B cell (primary cell): ENCODE measurements around the gene NTN4. TPM values are rescaled to one million over a fixed set of nuclear protein-coding genes. Genes with fewer than 3 reads are reported as not detected.
"Not testable (repeated sequence)": the region's sequence is repeated elsewhere in the genome, so short reads cannot be mapped to it uniquely, and the experiment has no call there.

Source experiments
- ATAC-seq: fragments of 200-7000 bp; cut with Tn5 transposase; one replicate; pipeline ENCODE4 v1.10.0; 2021; ENCODE audit warnings: low read depth, mild to moderate bottlenecking, moderate number of reproducible peaks, moderate library complexity
- CTCF ChIA-PET: fragments of 350-600 bp; sonication (Branson Sonifier 250); formaldehyde crosslinking; loops from one replicate; lab custom pipeline; 2021; ENCODE audit warnings: antibody characterized with exemption, inconsistent platforms; lab: Charles Lee
- POLR2A ChIA-PET: fragments of 350-600 bp; sonication (Branson Sonifier 250); formaldehyde crosslinking; loops from one replicate; lab custom pipeline; 2021; ENCODE audit warnings: antibody characterized with exemption; lab: Charles Lee
- DNase-seq: peaks from one replicate; pipeline ENCODE4 v3.0.0; 2013
- H2AFZ ChIP-seq: 2 replicates; pipeline ENCODE4 v1.6.1; 2012; ENCODE audit warnings: mild to moderate bottlenecking, low read depth, low read length; ENCODE audit not compliant: insufficient read depth, poor library complexity, severe bottlenecking
- H3K27ac ChIP-seq, 2 donors: 1 replicate in 1 of 2; 2 replicates in 1 of 2; pipeline ENCODE4 v1.5.1; 2012 to 2013; ENCODE audit warnings: low read length in 2 of 2, mild to moderate bottlenecking in 2 of 2, moderate library complexity in 1 of 2
- H3K27me3 ChIP-seq, 4 experiments: fragments of 200-600 bp in 1 of 4; sonication (generic) in 1 of 4; replicated peaks in 1 of 4; 1 replicate in 2 of 4; 2 replicates in 2 of 4; pipeline versions ENCODE4 v1.6.1 to v1.7.0; 2013 to 2016; ENCODE audit warnings: low read length in 3 of 4, mild to moderate bottlenecking in 2 of 4, mixed read lengths in 1 of 4, moderate library complexity in 1 of 4; ENCODE audit not compliant: insufficient read depth in 4 of 4, control insufficient read depth in 3 of 4; ENCODE audit errors: control extremely low read depth in 1 of 4
- H3K36me3 ChIP-seq, 2 experiments: replicated peaks in 1 of 2; 1 replicate in 1 of 2; 2 replicates in 1 of 2; pipeline versions ENCODE4 v1.6.1 to v1.7.1; 2013; ENCODE audit warnings: low read length in 1 of 2; ENCODE audit not compliant: insufficient read depth in 2 of 2, control insufficient read depth in 1 of 2; ENCODE audit errors: control extremely low read depth in 1 of 2, extremely low read depth in 1 of 2
- H3K4me1 ChIP-seq, 2 donors: fragments of 200-600 bp in 1 of 2; sonication (generic) in 1 of 2; 1 replicate in 1 of 2; 2 replicates in 1 of 2; pipeline versions ENCODE4 v1.5.1 to v1.6.1; 2013 to 2017; ENCODE audit warnings: low read length in 2 of 2; ENCODE audit not compliant: control insufficient read depth in 2 of 2, insufficient read depth in 2 of 2
- H3K4me2 ChIP-seq: replicated peaks from 2 replicates; pipeline ENCODE3; 2012; ENCODE audit warnings: mild to moderate bottlenecking, low read depth, low read length; ENCODE audit not compliant: poor library complexity, severe bottlenecking
- H3K4me3 ChIP-seq, 5 experiments: fragments of 200-600 bp in 1 of 5; sonication (generic) in 1 of 5; 1 replicate in 3 of 5; 2 replicates in 2 of 5; pipeline versions ENCODE4 v1.5.1 to v1.7.0; 2011 to 2016; ENCODE audit warnings: low read length in 4 of 5, mild to moderate bottlenecking in 4 of 5, low read depth in 2 of 5, control low read depth in 1 of 5, moderate library complexity in 1 of 5; ENCODE audit not compliant: insufficient read depth in 1 of 5; ENCODE audit errors: control extremely low read depth in 1 of 5, extremely low read depth in 1 of 5
- H3K79me2 ChIP-seq: fragments of 200-600 bp; sonication (generic); one replicate; pipeline ENCODE4 v1.6.0; 2016; ENCODE audit warnings: low read length; ENCODE audit not compliant: control insufficient read depth, insufficient read depth
- H3K9ac ChIP-seq: fragments of 200-600 bp; sonication (generic); 2 replicates; pipeline ENCODE4 v1.6.1; 2017; ENCODE audit warnings: mild to moderate bottlenecking, low read length, moderate library complexity
- H3K9me3 ChIP-seq, 3 donors: one replicate each; pipeline versions ENCODE4 v1.6.1 to v1.7.1; 2013; ENCODE audit warnings: low read length in 2 of 3; ENCODE audit not compliant: control insufficient read depth in 2 of 3, insufficient read depth in 1 of 3; ENCODE audit errors: control extremely low read depth in 1 of 3
- H4K20me1 ChIP-seq: 2 replicates; pipeline ENCODE4 v1.6.0; 2012; ENCODE audit warnings: mild to moderate bottlenecking, low read length; ENCODE audit not compliant: insufficient read depth, control insufficient read depth, poor library complexity, severe bottlenecking
- H3K27ac Mint-ChIP-seq: one replicate; pipeline ENCODE4 v1.8.0; 2021; ENCODE audit warnings: mixed read lengths
- H3K27me3 Mint-ChIP-seq: one replicate; pipeline ENCODE4 v1.8.0; 2021; ENCODE audit warnings: mixed read lengths
- H3K4me1 Mint-ChIP-seq: one replicate; pipeline ENCODE4 v1.8.0; 2021; ENCODE audit warnings: mixed read lengths
- H3K4me3 Mint-ChIP-seq: one replicate; pipeline ENCODE4 v1.8.0; 2021; ENCODE audit warnings: mixed read lengths
- H3K9me3 Mint-ChIP-seq: one replicate; pipeline ENCODE4 v1.8.0; 2022; ENCODE audit warnings: mixed read lengths; ENCODE audit not compliant: insufficient read depth
- CTCF ChIP-seq: fragments of 200-600 bp; IDR thresholded peaks from one replicate; pipeline ENCODE4 v1.8.0; 2022; ENCODE audit warnings: antibody characterized with exemption, mild to moderate bottlenecking
- EZH2 ChIP-seq: IDR thresholded peaks from 2 replicates; pipeline ENCODE4 v1.6.1; 2012; ENCODE audit warnings: borderline replicate concordance, low read depth, mild to moderate bottlenecking, moderate library complexity, low read length; ENCODE audit not compliant: insufficient read depth, poor library complexity, severe bottlenecking
- WGBS: methylation state at CpG from one replicate; pipeline ENCODE4 v1.1.5; 2013; ENCODE audit warnings: missing lambda C conversion rate; ENCODE audit not compliant: insufficient coverage; 5-methylcytosine and 5-hydroxymethylcytosine counted together
- intact Hi-C: fragments of 100-400 bp; cut with micrococcal nuclease; formaldehyde crosslinking; loops from one replicate; pipeline ENCODE4 v1.10.0; 2022
- polyA plus RNA-seq: library from polyadenylated mRNA; depleted of rRNA; stranded (reverse); fragments of >200 nt; gene quantifications from 2 replicates; pipeline ENCODE4 v1.2.3, GENCODE V29; 2012
- total RNA-seq, 2 donors: library from RNA; stranded (reverse); fragments of 120-200 nt in 1 of 2; gene quantifications; 1 replicate in 1 of 2; 2 replicates in 1 of 2; pipeline versions ENCODE4 v1.2.3 to v1.2.4, GENCODE V29; 2013 to 2022

The NTN4 gene
- total and polyA plus RNA-seq, 2 donors (not counting 1 experiment from before 2014, with no cell fraction given) = not detected

GRCh38 chr12:95620171-95620570 lies 170.4 kb downstream of the NTN4 start:
- no peaks in the 10 kb centered on the region for H3K79me2 ChIP-seq
- no peak for TF ChIP-seq EZH2
- no peak for TF ChIP-seq CTCF
- H3K27me3 ChIP-seq = no peaks in the 10 kb centered on the region
- H3K4me3 ChIP-seq = no peak overlapping the region
- Mint-ChIP-seq H3K9me3 (no peaks in the 10 kb centered on the region), H3K4me3 (no peak overlapping the region), H3K4me1 (peaks cover 21% of the 10 kb centered on the region), H3K27ac (no peak overlapping the region), H3K27me3 (peaks cover 4% of the 10 kb centered on the region)
- ChIA-PET CTCF (no interaction called here), POLR2A (no interaction called here)
- H2AFZ ChIP-seq = no peak overlapping the region
- DNase-seq (no peak), ATAC-seq (no peak)
- WGBS = 92% methylated on average over 2 of the region's 4 CpGs
- peaks cover 13 to 26% of the 10 kb centered on the region in 2 donors for H3K4me1 ChIP-seq
- no peak overlapping the region for H3K27ac ChIP-seq
- no peak overlapping the region for H3K4me2 ChIP-seq
- no peaks in the 10 kb centered on the region for H3K36me3 ChIP-seq
- H3K9me3 ChIP-seq = peaks cover 0 to 3% (median 0%) of the 10 kb centered on the region in 3 donors
- no peak overlapping the region for H3K9ac ChIP-seq
- intact Hi-C loops = no loop called here
- no peaks in the 10 kb centered on the region for H4K20me1 ChIP-seq

GRCh38 chr12:95616470-95616869 lies 174.1 kb downstream of the NTN4 start:
- H3K27ac Mint-ChIP-seq = peak overlapping the region; percentile 13
- intact Hi-C loops, H3K27me3 Mint-ChIP-seq, DNase-seq, H3K36me3 ChIP-seq, H3K4me2 ChIP-seq, H3K27ac ChIP-seq, H4K20me1 ChIP-seq, ATAC-seq, H3K4me3 Mint-ChIP-seq, H3K79me2 ChIP-seq, H3K9me3 ChIP-seq, H3K4me3 ChIP-seq, POLR2A ChIA-PET, CTCF ChIA-PET, H3K27me3 ChIP-seq, H3K9ac ChIP-seq, H3K9me3 Mint-ChIP-seq: not testable (repeated sequence)
- peaks cover 17% of the 10 kb centered on the region for H3K4me1 Mint-ChIP-seq
- peak overlapping the region; percentile 56 for H2AFZ ChIP-seq
- peaks cover 13 to 22% of the 10 kb centered on the region in 2 donors for H3K4me1 ChIP-seq
- no CpG with 5 or more reads among the region's 7 CpGs for WGBS
